ENCODE results near the gene GLCCI1. TPM values are rescaled to one million over a fixed set of nuclear protein-coding genes. Genes with fewer than 3 reads are reported as not detected.

GLCCI1 gene
- total and polyA plus RNA-seq, 2 of the 8 experiments (the other 6 are each of a cell fraction or from before 2014, with no cell fraction given) = 12.4 to 27.7 TPM

DNA sequence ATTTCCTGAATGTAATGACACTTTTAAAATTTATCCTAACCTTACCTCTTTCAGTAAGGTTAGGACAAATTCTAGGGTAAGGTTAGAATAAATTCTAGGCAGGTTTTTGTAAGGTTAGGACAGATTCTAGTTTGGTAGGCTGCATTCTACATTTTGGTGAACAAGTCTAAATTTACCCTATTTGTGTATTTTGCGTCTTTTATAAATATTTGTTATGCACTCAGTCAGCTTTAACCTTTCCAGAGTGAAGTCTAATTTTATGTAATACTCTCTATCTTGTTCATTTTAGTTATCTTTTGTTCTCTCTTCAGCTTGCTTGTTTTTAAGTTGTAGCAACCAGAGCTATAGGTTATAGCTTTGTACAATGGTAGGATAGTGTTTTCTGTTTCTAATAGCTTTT, 54.0 kb downstream of the GLCCI1 start:
- no peak overlapping the region for H3K9ac ChIP-seq (replicated peaks in 1 of 4; ENCODE audit: extremely low read depth in 1 of 4, low read depth in 3 of 4, low read length in 3 of 4)
- no peaks in the 10 kb centered on the region for H4K20me1 ChIP-seq (replicated peaks in 1 of 2; ENCODE audit: control insufficient read depth in 1 of 2, insufficient read depth in 2 of 2, low read length in 2 of 2)
- H2BK20ac ChIP-seq (ENCODE audit: low read length) = no peak overlapping the region
- DNase-seq (ENCODE audit: low read depth in 1 of 2, low spot score in 2 of 2) = no peak
- no peaks in the 10 kb centered on the region for H3K27me3 ChIP-seq (replicated peaks in 1 of 4; ENCODE audit: control insufficient read depth in 3 of 4, extremely low read depth in 1 of 4, insufficient read depth in 3 of 4, low read length in 3 of 4)
- no peak overlapping the region for H4K5ac ChIP-seq (ENCODE audit: insufficient read length, low read depth, low read length)
- no peak overlapping the region for H3K14ac ChIP-seq (ENCODE audit: insufficient read length)
- TF ChIP-seq, protein P1, sequence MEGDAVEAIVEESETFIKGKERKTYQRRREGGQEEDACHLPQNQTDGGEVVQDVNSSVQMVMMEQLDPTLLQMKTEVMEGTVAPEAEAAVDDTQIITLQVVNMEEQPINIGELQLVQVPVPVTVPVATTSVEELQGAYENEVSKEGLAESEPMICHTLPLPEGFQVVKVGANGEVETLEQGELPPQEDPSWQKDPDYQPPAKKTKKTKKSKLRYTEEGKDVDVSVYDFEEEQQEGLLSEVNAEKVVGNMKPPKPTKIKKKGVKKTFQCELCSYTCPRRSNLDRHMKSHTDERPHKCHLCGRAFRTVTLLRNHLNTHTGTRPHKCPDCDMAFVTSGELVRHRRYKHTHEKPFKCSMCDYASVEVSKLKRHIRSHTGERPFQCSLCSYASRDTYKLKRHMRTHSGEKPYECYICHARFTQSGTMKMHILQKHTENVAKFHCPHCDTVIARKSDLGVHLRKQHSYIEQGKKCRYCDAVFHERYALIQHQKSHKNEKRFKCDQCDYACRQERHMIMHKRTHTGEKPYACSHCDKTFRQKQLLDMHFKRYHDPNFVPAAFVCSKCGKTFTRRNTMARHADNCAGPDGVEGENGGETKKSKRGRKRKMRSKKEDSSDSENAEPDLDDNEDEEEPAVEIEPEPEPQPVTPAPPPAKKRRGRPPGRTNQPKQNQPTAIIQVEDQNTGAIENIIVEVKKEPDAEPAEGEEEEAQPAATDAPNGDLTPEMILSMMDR (IDR thresholded peaks at IDR 0.05; ENCODE audit: control extremely low read depth in 1 of 3, insufficient read depth in 1 of 3, low read depth in 1 of 3, low read length in 3 of 3) = no peak
- TF ChIP-seq YY1 (IDR thresholded peaks at IDR 0.05; ENCODE audit: low read depth, low read length) = no peak
- H2AK5ac ChIP-seq (ENCODE audit: low read depth, low read length) = no peak overlapping the region
- no peak overlapping the region for H4K91ac ChIP-seq (replicated peaks; ENCODE audit: insufficient read length, low read length)
- H3K4ac ChIP-seq (replicated peaks; ENCODE audit: insufficient read length, low read depth, low read length) = no peak overlapping the region
- H2BK15ac ChIP-seq (ENCODE audit: low read length) = no peak overlapping the region
- H3K56ac ChIP-seq (replicated peaks; ENCODE audit: insufficient read length, low read depth, low read length) = no peak overlapping the region
- no peak for FAIRE-seq
- CTCF ChIA-PET (ENCODE audit: partially characterized antibody) = interaction anchor here (3.3 kb wide), 1 partner anchor 13 kb away, joined by 11 read pairs; no protein-coding TSS in a partner anchor
- no peaks in the 10 kb centered on the region for H3K23me2 ChIP-seq (ENCODE audit: low read depth, low read length)
- 87% methylated on average over 1 of the region's 1 CpG; no CpG with 5 or more reads in 1 of the 2 experiments for WGBS, 2 experiments (ENCODE audit: extremely low coverage in 1 of 2, insufficient coverage in 1 of 2, insufficient read length in 1 of 2, insufficient replicate concordance in 2 of 2, low coverage in 1 of 2, low lambda C conversion rate in 2 of 2, missing lambda C conversion rate in 1 of 2)
- H3K4me1 ChIP-seq (replicated peaks in 1 of 4; ENCODE audit: control insufficient read depth in 3 of 4, insufficient read depth in 4 of 4, low read length in 3 of 4) = no peaks in the 10 kb centered on the region
- no peak overlapping the region for H3K23ac ChIP-seq (ENCODE audit: insufficient read length)
- no peak overlapping the region for H3K27ac ChIP-seq (ENCODE audit: low read depth, low read length)
- no peaks in the 10 kb centered on the region for H3K79me2 ChIP-seq (ENCODE audit: control insufficient read depth in 1 of 2, insufficient read depth in 2 of 2, low read length in 2 of 2)
- H3K18ac ChIP-seq (ENCODE audit: extremely low read depth, low read length) = no peak overlapping the region
- POLR2A ChIA-PET (ENCODE audit: partially characterized antibody) = no interaction called here
- H2BK12ac ChIP-seq (ENCODE audit: low read depth, low read length) = no peak overlapping the region
- no peak overlapping the region for H3K4me3 ChIP-seq (ENCODE audit: extremely low read depth in 1 of 4, insufficient read depth in 2 of 4, low read depth in 3 of 4, low read length in 4 of 4)
- H4K8ac ChIP-seq (ENCODE audit: extremely low read depth, insufficient read depth, low read length) = no peak overlapping the region
- peaks cover 0 to 25% (median 11%) of the 10 kb centered on the region in 4 experiments; a peak in 5 of 8 replicates for H3K36me3 ChIP-seq (ENCODE audit: control insufficient read depth in 2 of 4, insufficient read depth in 4 of 4, low read length in 3 of 4)
- no peaks in the 10 kb centered on the region for H3K79me1 ChIP-seq (ENCODE audit: low read depth, low read length)
- H2BK5ac ChIP-seq (ENCODE audit: low read depth, low read length) = no peak overlapping the region
- peaks cover 5 to 7% of the 10 kb centered on the region in 2 experiments; a peak in 1 of 4 replicates for H3K9me3 ChIP-seq (ENCODE audit: insufficient read depth in 2 of 2, low read depth in 1 of 2, low read length in 1 of 2)
- H2BK120ac ChIP-seq (replicated peaks; ENCODE audit: low read depth, low read length) = no peak overlapping the region
- no peak overlapping the region for H2AFZ ChIP-seq (ENCODE audit: low read length)
- H3K4me2 ChIP-seq (ENCODE audit: insufficient read depth in 1 of 2, low read depth in 2 of 2, low read length in 2 of 2) = no peak overlapping the region
